CD4-positive, CD25-positive, alpha-beta regulatory T cell (primary cell): ENCODE data around the gene PGK1. TPM values are rescaled to one million over a fixed set of nuclear protein-coding genes. Genes with fewer than 3 reads are reported as not detected.
A peak's percentile ranks its signal among the peaks of the same experiment; 100 is the strongest.
"Not testable (repeated sequence)": the region's sequence is repeated elsewhere in the genome, so short reads cannot be mapped to it uniquely, and the experiment has no call there.

Experiments used
- ATAC-seq, 2 donors: fragments of 150-1000 bp; cut with Tn5 transposase; one replicate each; pipeline ENCODE4 v1.10.0; 2021; ENCODE audit warnings: low read depth in 2 of 2, moderate number of reproducible peaks in 2 of 2, moderate library complexity in 1 of 2
- DNase-seq, 3 donors: peaks; one replicate each; pipeline versions ENCODE4 v3.0.0 to v3.0.0-alpha.2; 2012 to 2022; ENCODE audit warnings: mixed read lengths in 1 of 3
- H3K27ac ChIP-seq: one replicate; pipeline ENCODE4 v1.7.0; 2013; ENCODE audit warnings: mild to moderate bottlenecking, low read length; ENCODE audit not compliant: insufficient read depth, poor library complexity, severe bottlenecking
- H3K27me3 ChIP-seq: one replicate; pipeline ENCODE4 v1.7.0; 2013; ENCODE audit warnings: low read length; ENCODE audit not compliant: control insufficient read depth, insufficient read depth
- H3K36me3 ChIP-seq: one replicate; pipeline ENCODE4 v1.7.0; 2013; ENCODE audit warnings: mild to moderate bottlenecking, low read length, moderate library complexity; ENCODE audit not compliant: control insufficient read depth, insufficient read depth
- H3K4me1 ChIP-seq: 2 replicates; pipeline ENCODE4 v1.7.0; 2013; ENCODE audit warnings: mild to moderate bottlenecking, low read length; ENCODE audit not compliant: insufficient read depth, control insufficient read depth, poor library complexity, severe bottlenecking
- H3K4me3 ChIP-seq: one replicate; pipeline ENCODE4 v1.7.0; 2013; ENCODE audit warnings: low read depth, mild to moderate bottlenecking, low read length, moderate library complexity
- H3K9me3 ChIP-seq, 2 experiments: 1 replicate in 1 of 2; 2 replicates in 1 of 2; pipeline ENCODE4 v1.7.0; 2013; ENCODE audit warnings: low read length in 2 of 2, mild to moderate bottlenecking in 1 of 2, moderate library complexity in 1 of 2; ENCODE audit not compliant: control insufficient read depth in 2 of 2
- H3K27ac Mint-ChIP-seq, 3 donors: one replicate each; pipeline ENCODE4 v1.8.0; 2020 to 2022; ENCODE audit warnings: mild to moderate bottlenecking in 3 of 3, mixed read lengths in 3 of 3, moderate library complexity in 2 of 3
- H3K27me3 Mint-ChIP-seq: one replicate; pipeline ENCODE4 v1.8.0; 2022; ENCODE audit warnings: mild to moderate bottlenecking, mixed read lengths
- H3K36me3 Mint-ChIP-seq: one replicate; pipeline ENCODE4 v1.8.0; 2020; ENCODE audit warnings: mixed read lengths
- H3K4me1 Mint-ChIP-seq, 4 donors: one replicate each; pipeline ENCODE4 v1.8.0; 2020 to 2022; ENCODE audit warnings: mixed read lengths in 4 of 4, mild to moderate bottlenecking in 1 of 4
- H3K4me3 Mint-ChIP-seq, 4 donors: one replicate each; pipeline ENCODE4 v1.8.0; 2020 to 2022; ENCODE audit warnings: mild to moderate bottlenecking in 4 of 4, mixed read lengths in 4 of 4, moderate library complexity in 3 of 4
- H3K9me3 Mint-ChIP-seq, 7 donors: one replicate each; pipeline ENCODE4 v1.8.0; 2020 to 2022; ENCODE audit warnings: mixed read lengths in 7 of 7, mild to moderate bottlenecking in 3 of 7, moderate library complexity in 2 of 7
- polyA plus RNA-seq, 4 donors: library from polyadenylated mRNA; unstranded; fragments of 300-500 nt; fragmentation: Illumina TruSeq; gene quantifications; one replicate each; pipeline ENCODE4 v1.2.3, GENCODE V29; 2021
- total RNA-seq: library from RNA; stranded (reverse); gene quantifications from one replicate; pipeline ENCODE4 v1.2.3, GENCODE V29; 2022

Gene PGK1
- total and polyA plus RNA-seq, 5 donors from 2014 or later: 254 to 490 (median 436) TPM

DNA sequence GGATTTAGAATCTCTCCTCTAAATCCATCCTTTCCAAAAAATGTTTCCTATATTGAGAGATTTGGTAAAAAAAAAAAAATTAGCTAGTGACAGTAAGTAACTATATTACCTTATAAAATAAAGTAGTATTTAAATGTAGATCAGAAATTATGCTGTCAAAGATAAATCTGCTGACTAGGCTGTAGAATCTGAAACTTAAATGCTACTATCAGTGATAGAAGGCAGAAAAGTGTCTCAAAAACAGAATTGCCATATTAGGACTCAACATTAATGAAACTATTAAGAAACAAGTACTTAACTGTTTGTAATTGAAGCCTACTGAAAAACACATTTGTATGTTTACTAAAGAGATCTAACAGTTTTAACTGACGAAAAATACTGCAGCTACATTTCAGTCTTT is 27.1 kb downstream of the PGK1 start:
- H3K36me3 Mint-ChIP-seq: peaks cover under 1% of the 10 kb centered on the region
- H3K27ac Mint-ChIP-seq: peak overlapping the region in 1 of 3 donors; percentile 49
- no peaks in the 10 kb centered on the region for H3K27me3 Mint-ChIP-seq
- peak overlapping the region; percentile 20 for H3K27ac ChIP-seq
- no peak overlapping the region for H3K4me3 ChIP-seq
- peaks cover 0 to 6% (median 4%) of the 10 kb centered on the region in 4 donors for H3K4me1 Mint-ChIP-seq
- H3K27me3 ChIP-seq: no peaks in the 10 kb centered on the region
- DNase-seq: no peak
- no peaks in the 10 kb centered on the region for H3K4me1 ChIP-seq
- peaks cover 21% of the 10 kb centered on the region for H3K36me3 ChIP-seq
- H3K4me3 Mint-ChIP-seq: no peak overlapping the region
- no peaks in the 10 kb centered on the region for H3K9me3 Mint-ChIP-seq
- no peaks in the 10 kb centered on the region for H3K9me3 ChIP-seq
- no peak for ATAC-seq

DNA sequence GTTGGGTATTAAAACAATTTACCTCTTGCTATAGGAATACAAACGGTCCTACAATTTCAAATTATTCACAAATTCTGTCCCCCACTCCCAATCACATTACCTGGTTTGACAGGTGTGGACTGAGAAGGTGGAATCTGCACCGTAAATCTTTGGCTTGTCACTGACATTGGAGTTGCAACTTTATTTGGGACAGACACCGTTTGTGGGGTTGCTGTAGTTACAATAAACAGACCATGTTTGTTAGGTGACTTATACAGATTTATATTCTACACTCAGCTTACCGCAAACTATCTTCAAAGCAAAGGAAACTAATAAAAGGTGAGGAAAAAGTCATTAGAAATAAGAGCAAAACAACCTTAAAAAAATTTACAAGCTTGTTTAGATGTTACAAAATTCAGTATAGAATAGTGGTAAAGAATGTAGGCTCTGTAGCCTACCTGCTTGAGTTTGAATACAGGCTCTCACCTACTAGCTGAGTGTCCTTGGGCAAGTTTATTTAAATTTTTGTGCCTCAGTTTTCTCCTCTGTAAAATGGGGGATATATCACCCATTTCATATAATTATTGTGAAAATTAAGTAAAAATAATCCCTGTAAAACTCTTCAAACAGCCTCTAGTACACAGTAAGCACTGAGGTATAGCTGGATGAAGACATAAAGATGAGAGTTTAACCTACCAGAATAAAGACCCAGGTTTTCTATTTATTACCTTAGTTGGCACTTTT is 29.4 kb downstream of the PGK1 start:
- H3K27me3 Mint-ChIP-seq: no peaks in the 10 kb centered on the region
- ATAC-seq (no peak), DNase-seq (no peak)
- H3K4me3 Mint-ChIP-seq: no peak overlapping the region
- no peaks in the 10 kb centered on the region for H3K9me3 Mint-ChIP-seq
- H3K27ac Mint-ChIP-seq: peak overlapping the region in 1 of 3 donors; percentile 27
- Histone ChIP-seq H3K36me3 (peaks cover 14% of the 10 kb centered on the region), H3K27ac (peak overlapping the region; percentile 14), H3K27me3 (no peaks in the 10 kb centered on the region), H3K4me1 (no peaks in the 10 kb centered on the region), H3K4me3 (no peak overlapping the region), H3K9me3 (no peaks in the 10 kb centered on the region)
- H3K36me3 Mint-ChIP-seq: no peaks in the 10 kb centered on the region
- peaks cover 0 to 10% (median 6%) of the 10 kb centered on the region in 4 donors for H3K4me1 Mint-ChIP-seq

DNA sequence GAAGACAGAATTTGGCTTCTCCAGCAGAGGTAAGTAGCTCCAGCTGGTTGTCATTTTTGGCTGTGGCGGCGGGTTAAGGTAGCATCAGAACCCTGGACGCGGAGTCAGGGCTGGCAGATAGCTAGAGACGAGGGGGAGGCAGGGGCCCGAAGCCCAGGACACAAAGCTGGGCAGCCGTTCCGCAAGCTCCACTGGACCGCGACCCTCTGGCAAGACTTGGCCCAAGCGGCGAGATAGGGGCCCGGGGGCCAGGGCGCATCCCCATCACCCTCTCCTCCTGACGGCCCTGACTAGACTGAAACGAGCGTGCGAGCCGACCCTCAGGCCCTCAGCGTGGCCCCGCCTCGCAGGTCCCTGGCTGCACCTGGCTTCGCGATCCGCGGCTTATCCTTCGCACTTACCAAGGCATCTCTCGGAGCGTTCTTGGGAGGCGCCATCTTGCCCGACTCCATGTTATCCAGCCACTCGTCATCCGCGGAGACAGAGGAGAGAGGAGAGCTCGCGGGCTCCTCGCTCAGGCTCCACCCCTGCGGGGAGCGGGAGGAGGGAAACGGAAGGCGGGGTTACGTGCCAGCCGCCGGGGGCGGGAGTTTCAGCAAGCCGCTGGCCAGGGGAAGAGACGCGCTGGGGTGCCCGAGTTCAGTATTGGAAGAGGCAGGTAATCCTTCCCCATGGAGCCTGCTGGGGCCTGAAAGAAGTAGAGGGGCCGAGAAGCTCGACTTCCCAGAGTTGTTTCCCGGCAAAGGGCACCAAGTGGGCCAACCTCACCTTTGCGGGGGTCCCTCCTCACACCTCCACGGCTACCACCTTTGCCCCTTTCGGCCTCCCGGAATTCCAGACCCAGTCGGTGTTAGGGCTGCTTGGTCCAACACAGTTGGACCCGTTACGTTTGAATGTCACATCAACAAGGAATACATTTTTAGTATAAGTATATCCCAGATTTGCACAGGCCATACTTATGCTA is 35.4 kb downstream of the PGK1 start, which contains the start of gene TAF9B:
TSS of gene TAF9B (minus strand) at position 491 of the 964 bp plus-strand sequence. CDS start at position 452, 39 bp downstream.
- Histone ChIP-seq H3K36me3 (no peaks in the 10 kb centered on the region), H3K27me3 (no peaks in the 10 kb centered on the region), H3K9me3 (no peaks in the 10 kb centered on the region), H3K4me3 (peak within 1 kb of the TSS; percentile 55), H3K4me1 (peaks cover 5% of the 10 kb centered on the region), H3K27ac (peak within 1 kb of the TSS; percentile 67)
- ATAC-seq (peak; percentile 97 to 99), DNase-seq (peak; percentile 73 to 88 (median 81))
- Mint-ChIP-seq H3K27ac (peak within 1 kb of the TSS; percentile 69 to 97 (median 88)), H3K9me3 (peaks cover 0 to 2% (median 0%) of the 10 kb centered on the region in 7 donors), H3K4me3 (peak within 1 kb of the TSS; percentile 94 to 97 (median 96)), H3K36me3 (no peaks in the 10 kb centered on the region), H3K27me3 (no peaks in the 10 kb centered on the region), H3K4me1 (peaks cover 0 to 18% (median 4%) of the 10 kb centered on the region in 4 donors)

DNA sequence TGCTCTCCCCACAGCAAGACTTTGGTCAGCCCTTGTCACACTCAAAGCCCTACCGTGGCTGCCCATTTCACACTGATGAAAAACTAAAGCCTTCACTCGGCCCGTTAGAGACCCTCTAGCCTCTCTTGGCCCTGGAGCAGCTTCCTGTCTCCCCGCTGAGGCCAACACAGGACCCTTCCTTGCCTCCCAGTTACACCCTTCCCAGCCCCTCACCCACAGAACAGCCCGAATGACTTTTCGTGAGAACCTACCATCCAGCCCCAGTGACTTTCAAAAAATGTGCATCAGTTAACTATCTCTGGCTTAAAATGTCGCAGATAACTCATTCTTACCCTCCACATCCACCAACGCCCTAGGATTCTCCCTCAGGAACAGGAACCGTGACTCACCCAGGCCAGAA is 36.2 kb downstream of the PGK1 start:
- Mint-ChIP-seq H3K27me3 (no peaks in the 10 kb centered on the region), H3K4me3 (peak overlapping the region; percentile 59 to 96 (median 94)), H3K27ac (peak overlapping the region in 2 of 3 donors; percentile 88 to 97), H3K4me1 (peaks cover 0 to 18% (median 4%) of the 10 kb centered on the region in 4 donors), H3K9me3 (peaks cover 0 to 2% (median 0%) of the 10 kb centered on the region in 7 donors), H3K36me3 (no peaks in the 10 kb centered on the region)
- no peak for DNase-seq
- Histone ChIP-seq H3K27ac (no peak overlapping the region), H3K4me3 (peak overlapping the region; percentile 55), H3K36me3 (no peaks in the 10 kb centered on the region), H3K27me3 (no peaks in the 10 kb centered on the region), H3K9me3 (no peaks in the 10 kb centered on the region), H3K4me1 (peaks cover 5% of the 10 kb centered on the region)
- ATAC-seq: no peak

DNA sequence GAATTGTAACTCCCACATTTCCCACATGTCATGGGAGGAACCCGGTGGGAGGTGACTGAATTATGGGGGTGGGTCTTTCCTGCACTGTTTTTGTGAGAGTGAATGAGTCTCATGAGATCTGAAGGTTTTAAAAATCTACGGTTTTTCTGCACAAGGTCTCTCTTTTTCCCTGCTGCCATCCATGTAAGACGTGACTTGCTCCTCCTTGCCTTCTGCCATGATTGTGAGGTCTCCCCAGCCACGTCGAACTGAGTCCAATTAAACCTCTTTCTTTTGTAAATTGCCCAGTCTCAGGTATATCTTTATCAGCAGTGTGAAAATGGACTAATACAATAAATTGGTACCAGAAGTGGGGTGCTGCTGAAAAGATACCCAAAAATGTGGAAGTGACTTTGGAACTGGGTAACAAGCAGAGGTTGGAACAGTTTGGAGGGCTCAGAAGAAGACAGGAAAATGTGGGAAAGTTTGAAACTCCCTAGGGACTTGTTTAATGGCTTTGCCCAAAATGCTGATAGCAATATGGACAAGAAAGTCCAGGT is 43.0 kb downstream of the PGK1 start:
- H3K4me3 ChIP-seq, H3K4me1 ChIP-seq, H3K36me3 ChIP-seq, H3K27ac ChIP-seq, H3K36me3 Mint-ChIP-seq, H3K4me3 Mint-ChIP-seq, H3K27ac Mint-ChIP-seq, H3K9me3 ChIP-seq, DNase-seq, H3K27me3 Mint-ChIP-seq, ATAC-seq, H3K27me3 ChIP-seq, H3K4me1 Mint-ChIP-seq: not testable (repeated sequence)
- peaks cover 2 to 21% (median 7%) of the 10 kb centered on the region in 7 donors for H3K9me3 Mint-ChIP-seq

DNA sequence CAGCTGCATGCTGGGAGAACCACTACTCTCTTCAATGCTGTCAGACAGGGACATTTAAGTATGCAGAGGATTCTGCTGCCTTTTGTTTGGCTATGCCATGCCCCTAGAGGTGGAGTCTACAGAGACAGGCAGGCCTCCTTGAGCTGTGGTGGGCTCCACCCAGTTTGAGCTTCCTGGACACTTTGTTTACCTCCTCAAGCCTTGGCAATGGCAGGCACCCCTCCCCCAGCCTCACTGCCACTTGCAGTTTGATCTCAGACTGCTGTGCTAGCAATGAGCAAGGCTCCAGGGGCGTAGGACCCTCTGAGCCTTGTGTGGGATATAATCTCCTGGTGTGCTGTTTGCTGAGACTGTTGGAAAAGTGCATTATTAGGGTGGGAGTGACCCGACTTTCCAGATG is 53.3 kb downstream of the PGK1 start:
- H3K27me3 Mint-ChIP-seq, ATAC-seq, H3K27ac ChIP-seq, H3K36me3 Mint-ChIP-seq, H3K36me3 ChIP-seq, H3K9me3 Mint-ChIP-seq, H3K27me3 ChIP-seq, H3K9me3 ChIP-seq, H3K4me3 ChIP-seq: not testable (repeated sequence)
- Mint-ChIP-seq H3K4me1 (peaks cover 5 to 31% (median 6%) of the 10 kb centered on the region in 4 donors), H3K4me3 (peak overlapping the region in 1 of 4 donors; percentile 49), H3K27ac (peak overlapping the region in 2 of 3 donors; percentile 46 to 61)
- peaks cover 10% of the 10 kb centered on the region for H3K4me1 ChIP-seq
- peak in 2 of 3 donors; percentile 48 to 72 for DNase-seq

DNA sequence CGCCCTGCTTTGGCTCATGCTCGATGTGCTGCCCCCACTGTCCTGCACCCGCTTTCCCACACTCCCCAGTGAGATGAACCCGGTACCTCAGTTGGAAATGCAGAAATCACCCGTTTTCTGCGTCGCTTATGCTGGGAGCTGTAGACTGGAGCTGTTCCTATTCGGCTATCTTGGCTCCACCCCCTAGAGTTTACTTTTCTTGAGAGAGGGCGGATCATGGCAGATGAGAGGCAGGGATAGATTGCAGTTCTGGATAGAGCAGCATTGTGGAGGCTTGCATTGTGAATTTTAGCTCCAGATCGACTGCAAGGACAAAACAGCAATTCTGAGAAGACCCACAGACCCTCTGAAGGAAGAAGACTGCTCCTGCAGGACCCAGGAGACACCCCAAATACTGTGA is 53.8 kb downstream of the PGK1 start:
- H3K4me3 ChIP-seq, DNase-seq, H3K27ac ChIP-seq, H3K9me3 Mint-ChIP-seq, H3K36me3 ChIP-seq, H3K36me3 Mint-ChIP-seq, H3K9me3 ChIP-seq, H3K27me3 ChIP-seq, H3K27me3 Mint-ChIP-seq, ATAC-seq: not testable (repeated sequence)
- Mint-ChIP-seq H3K4me3 (peak overlapping the region in 1 of 4 donors; percentile 49), H3K27ac (peak overlapping the region in 2 of 3 donors; percentile 43 to 46), H3K4me1 (peaks cover 5 to 32% (median 7%) of the 10 kb centered on the region in 4 donors)
- H3K4me1 ChIP-seq: peaks cover 10% of the 10 kb centered on the region
